Activated CD8-positive, alpha-beta memory T cell treated with anti-CD3 and anti-CD28 coated beads, Interleukin-2, amount 50 U/mL, for 4 hours (primary cell): ENCODE results near the gene ZNF750.
"Not testable (repeated sequence)": the region's sequence is repeated elsewhere in the genome, so short reads cannot be mapped to it uniquely, and the experiment has no call there.

ENCODE experiments used
- DNase-seq: peaks from one replicate; pipeline ENCODE4 v3.0.0-alpha.2; 2020

The ZNF750 gene

DNA sequence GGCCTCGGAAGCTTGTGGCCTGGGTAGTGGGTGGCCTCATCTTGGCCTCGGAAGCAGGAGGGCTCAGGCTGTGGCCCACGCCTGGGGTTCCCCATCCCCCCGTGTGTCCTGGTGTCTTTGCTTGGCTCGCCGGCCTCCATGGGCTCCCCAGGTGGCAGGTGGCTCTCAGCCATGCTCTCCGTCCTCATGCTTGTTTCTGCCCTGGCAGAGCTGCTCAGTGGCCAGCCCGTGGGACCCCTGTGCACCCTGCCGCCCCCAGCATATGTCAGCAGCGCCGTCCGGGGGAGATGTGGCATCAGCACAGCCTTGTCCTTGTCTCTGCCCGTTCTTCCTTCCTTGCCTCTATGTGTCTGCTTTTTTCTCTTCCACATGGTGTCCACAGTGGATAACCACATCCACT, 49.4 kb downstream of the ZNF750 start:
- no peak for DNase-seq

GRCh38 chr17:82789806-82790205, 50.0 kb downstream of the ZNF750 start:
- DNase-seq: no peak

DNA sequence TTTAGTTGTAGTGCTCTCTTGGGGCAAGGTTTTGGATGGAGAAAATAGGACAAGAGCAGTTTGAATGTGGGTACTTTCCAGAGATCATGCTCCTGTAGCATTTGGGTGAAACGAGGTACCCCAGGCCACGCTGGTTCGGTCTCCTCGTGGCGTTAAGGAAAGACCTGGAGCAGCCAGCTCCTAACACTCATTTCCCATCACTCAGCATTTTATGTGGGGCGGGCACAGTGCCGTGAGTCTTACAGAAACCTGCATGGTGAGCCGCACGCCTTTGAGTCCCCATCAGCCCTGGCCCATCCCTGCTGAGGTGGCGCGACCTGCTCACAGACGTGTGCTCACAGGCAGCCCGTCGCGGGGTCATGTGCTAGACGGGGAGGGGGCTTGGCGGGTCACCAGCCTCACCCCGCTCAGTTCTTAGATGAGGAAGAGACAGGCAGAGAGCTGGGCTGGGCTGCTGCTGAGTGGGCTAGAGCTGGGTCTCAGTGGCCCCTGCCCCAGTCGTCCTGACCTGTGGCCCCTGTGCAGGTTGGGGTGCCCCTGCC, 50.7 kb downstream of the ZNF750 start:
- DNase-seq: no peak

GRCh38 chr17:82788206-82789001, 51.4 kb downstream of the ZNF750 start:
- no peak for DNase-seq

GRCh38 chr17:82787081-82787848, 52.6 kb downstream of the ZNF750 start:
- no peak for DNase-seq

DNA sequence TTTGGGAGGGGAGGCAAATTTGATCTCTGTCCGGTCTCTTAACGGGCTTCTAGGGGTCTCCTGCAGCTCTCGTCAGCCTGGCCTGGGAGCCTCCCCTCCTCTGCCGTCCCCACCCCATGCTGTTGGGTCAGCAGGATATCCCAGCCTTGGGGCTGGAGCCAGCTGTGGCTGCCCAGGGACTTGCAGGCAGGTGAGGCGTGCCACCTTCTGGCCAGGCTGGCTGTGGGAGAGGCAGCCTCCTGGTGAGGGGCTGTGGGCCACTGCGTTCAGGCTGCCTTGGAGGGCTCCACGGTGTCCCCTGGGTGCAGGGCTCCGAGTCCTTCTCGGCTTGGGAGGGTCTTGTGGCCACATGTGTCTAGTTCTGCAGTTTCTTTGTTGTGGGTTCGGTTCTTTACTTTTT, 53.4 kb downstream of the ZNF750 start:
- DNase-seq: no peak

DNA sequence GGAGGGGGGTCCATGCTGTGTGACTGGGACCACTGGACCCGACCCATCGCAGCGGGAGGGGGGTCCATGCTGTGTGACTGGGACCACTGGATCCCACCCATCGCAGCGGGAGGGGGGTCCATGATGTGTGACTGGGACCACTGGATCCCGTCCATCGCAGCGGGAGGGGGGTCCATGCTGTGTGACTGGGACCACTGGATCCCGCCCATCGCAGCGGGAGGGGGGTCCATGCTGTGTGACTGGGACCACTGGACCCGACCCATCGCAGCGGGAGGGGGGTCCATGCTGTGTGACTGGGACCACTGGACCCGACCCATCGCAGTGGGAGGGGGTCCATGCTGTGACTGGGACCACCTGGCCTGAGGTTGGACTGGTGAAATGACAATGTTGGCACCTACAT, 54.2 kb downstream of the ZNF750 start:
- not testable (repeated sequence) for DNase-seq

GRCh38 chr17:82783498-82783897, 56.3 kb downstream of the ZNF750 start:
- no peak for DNase-seq

DNA sequence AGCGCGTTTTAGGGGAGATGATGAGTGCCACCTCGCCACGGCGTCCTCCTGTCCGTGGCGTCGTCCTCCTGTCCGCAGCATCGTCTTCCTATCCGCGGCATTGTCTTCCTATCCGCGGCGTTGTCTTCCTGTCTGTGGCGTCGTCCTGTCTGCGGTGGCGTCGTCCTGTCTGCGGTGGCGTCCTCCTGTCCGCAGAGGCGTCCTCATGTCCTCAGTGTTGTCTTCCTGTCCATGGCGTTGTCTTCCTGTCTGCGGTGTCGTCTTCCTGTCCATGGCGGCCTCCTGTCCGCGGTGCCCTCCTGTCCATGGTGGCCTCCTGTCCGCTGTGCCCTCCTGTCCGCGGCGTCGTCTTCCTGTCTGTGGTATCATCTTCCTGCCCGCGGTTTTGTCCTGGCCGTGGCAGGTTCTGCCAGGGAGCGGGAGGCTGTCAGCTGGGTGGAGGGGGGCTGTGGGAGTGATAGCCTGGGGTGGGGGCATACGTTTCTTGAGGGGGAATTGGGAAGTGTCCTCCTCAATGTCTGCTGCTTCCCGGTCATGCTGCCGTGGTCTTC, 57.1 kb downstream of the ZNF750 start:
- no peak for DNase-seq

DNA sequence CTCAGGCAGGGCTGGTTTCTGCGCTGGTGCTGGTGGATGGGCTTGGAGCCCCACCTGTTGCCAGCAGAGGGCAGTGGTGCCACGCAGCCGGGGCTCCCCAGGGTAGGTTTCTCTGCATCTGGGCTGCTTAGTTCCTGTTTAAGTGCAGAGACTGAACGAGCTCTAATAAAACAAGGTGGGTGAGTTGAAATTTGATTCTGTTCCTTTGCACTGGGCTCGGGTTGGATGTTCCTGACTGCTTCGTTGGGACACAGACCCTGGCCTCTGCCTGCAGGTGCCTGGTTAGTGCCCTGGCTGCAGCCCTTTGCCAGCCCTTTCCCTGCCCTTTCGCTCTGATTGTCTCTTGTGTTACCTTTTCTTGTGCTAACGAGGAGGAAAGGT, 57.9 kb downstream of the ZNF750 start:
- DNase-seq: peak; percentile 87

GRCh38 chr17:82780971-82781893, 58.6 kb downstream of the ZNF750 start:
- DNase-seq: no peak

GRCh38 chr17:82780195-82780594, 59.6 kb downstream of the ZNF750 start:
- DNase-seq: no peak

DNA sequence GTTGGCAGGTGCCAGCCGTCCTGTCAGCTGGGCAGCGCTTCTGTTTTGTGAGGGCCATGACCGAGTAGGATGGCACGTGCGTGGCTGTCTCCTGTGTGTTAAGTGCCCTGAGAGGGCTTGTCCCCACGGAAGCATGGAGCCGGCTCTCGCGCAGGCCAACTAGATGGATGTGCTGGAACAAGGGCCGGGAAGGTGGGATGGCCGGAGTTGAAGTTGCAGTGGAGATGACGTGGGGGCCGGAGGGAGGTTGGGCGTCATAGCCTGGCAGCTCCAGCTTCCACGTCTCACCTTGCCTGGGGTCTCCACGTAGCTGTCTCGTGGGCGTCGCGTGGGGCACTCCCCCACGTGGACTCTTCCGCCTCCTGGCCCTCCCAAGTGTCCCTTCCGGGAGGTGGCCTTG, 60.3 kb downstream of the ZNF750 start:
- DNase-seq: no peak
